Activated naive CD4-positive, alpha-beta T cell treated with anti-CD3 and anti-CD28 coated beads for 36 hours (primary cell): Measurements from ENCODE around the gene FERMT2. TPM values are rescaled to one million over a fixed set of nuclear protein-coding genes. Genes with fewer than 3 reads are reported as not detected.

ENCODE experiments used
- CTCF ChIA-PET: fragments of 350-600 bp; sonication (Branson Sonifier 250); formaldehyde crosslinking; loops from one replicate; lab custom pipeline; 2021; ENCODE audit warnings: antibody characterized with exemption; lab: Charles Lee
- DNase-seq: peaks from one replicate; pipeline ENCODE4 v3.0.0-alpha.2; 2020
- H3K27ac Mint-ChIP-seq: one replicate; pipeline ENCODE4 v1.8.0; 2021; ENCODE audit warnings: mild to moderate bottlenecking, mixed read lengths
- H3K27me3 Mint-ChIP-seq: one replicate; pipeline ENCODE4 v1.8.0; 2021; ENCODE audit warnings: low read depth, mixed read lengths
- H3K36me3 Mint-ChIP-seq: one replicate; pipeline ENCODE4 v1.8.0; 2021; ENCODE audit warnings: low read depth, mixed read lengths
- H3K4me1 Mint-ChIP-seq: one replicate; pipeline ENCODE4 v1.8.0; 2021; ENCODE audit warnings: low read depth, mixed read lengths
- H3K4me3 Mint-ChIP-seq: one replicate; pipeline ENCODE4 v1.8.0; 2021; ENCODE audit warnings: mild to moderate bottlenecking, moderate library complexity, mixed read lengths
- H3K9me3 Mint-ChIP-seq: one replicate; pipeline ENCODE4 v1.8.0; 2021; ENCODE audit warnings: mixed read lengths
- intact Hi-C: fragments of 100-400 bp; cut with micrococcal nuclease; formaldehyde crosslinking; loops from one replicate; pipeline ENCODE4 v1.15.1; 2023
- total RNA-seq, 2 experiments: library from RNA; stranded (reverse); gene quantifications; one replicate each; pipeline ENCODE4 v1.2.3, GENCODE V29; 2021

FERMT2 gene
- total RNA-seq, 2 experiments from 2014 or later: 2.8 to 3.0 TPM

DNA sequence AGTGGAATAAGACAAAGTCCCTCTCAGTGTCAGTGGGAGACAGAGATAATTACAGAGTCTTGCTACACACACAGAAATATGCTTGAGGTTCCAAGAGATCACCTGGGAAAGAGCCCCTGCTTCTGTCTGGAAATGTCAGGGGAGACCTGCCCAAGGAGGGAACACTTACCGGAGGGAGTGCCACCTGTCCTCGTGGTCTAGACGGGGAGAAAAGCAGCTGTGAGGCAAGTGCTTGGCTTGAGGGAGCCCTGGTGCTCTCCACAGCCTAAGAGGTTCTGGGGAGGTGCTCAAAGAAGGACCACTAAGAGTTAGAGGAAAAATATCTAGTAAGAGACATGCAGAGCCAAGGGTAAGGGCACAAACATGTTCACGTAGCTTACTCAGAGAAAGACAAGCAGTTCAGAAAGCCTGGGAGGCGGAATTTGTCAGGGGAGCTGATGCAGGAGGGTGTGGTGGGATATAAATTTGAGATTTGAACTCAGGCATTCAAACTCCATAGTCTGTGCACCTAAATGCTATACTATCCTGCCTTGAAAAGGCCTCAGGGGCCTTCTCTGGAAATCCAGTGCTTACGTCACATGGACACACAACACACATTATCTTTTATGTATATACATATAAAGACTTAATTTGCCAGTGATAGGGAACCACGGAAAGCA lies 121.2 kb downstream of the FERMT2 start:
- Mint-ChIP-seq H3K4me1 (peaks cover 2% of the 10 kb centered on the region), H3K9me3 (no peaks in the 10 kb centered on the region), H3K27me3 (peaks cover 1% of the 10 kb centered on the region), H3K36me3 (no peaks in the 10 kb centered on the region), H3K27ac (no peak overlapping the region), H3K4me3 (no peak overlapping the region)
- CTCF ChIA-PET: interaction anchor here (0.6 to 1.0 kb wide), 2 partner anchors 130 to 134 kb away, joined by 3 to 4 read pairs; no protein-coding TSS in a partner anchor
- intact Hi-C loops: loop anchor here (5.0 kb wide), 1 partner anchor 498 kb away; no protein-coding TSS in a partner anchor
- no peak for DNase-seq

DNA sequence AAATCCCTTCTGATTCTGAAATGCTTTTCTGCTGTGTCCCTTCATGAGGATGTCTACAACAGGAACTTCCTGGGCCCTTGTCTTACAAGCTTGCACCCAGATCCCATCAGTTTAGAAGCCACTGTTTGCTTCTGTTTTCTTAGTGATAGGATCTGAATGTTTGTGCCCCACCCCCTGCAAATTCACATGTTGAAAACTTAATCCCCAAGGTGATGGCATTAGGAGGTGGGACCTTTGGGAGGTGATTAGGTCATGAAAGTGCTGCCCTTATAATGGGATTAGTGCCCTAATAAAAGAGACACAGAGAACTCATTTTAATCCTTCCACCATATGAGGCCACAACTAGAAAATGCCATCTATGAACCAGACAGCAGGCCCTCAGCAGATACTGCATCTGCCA lies 123.4 kb downstream of the FERMT2 start:
- Mint-ChIP-seq H3K9me3 (no peaks in the 10 kb centered on the region), H3K27ac (no peak overlapping the region), H3K27me3 (peaks cover 1% of the 10 kb centered on the region), H3K4me1 (peaks cover 2% of the 10 kb centered on the region), H3K36me3 (no peaks in the 10 kb centered on the region), H3K4me3 (no peak overlapping the region)
- CTCF ChIA-PET: no interaction called here
- no peak for DNase-seq
- intact Hi-C loops: loop anchor here (5.0 kb wide), 1 partner anchor 500 kb away; no protein-coding TSS in a partner anchor

DNA sequence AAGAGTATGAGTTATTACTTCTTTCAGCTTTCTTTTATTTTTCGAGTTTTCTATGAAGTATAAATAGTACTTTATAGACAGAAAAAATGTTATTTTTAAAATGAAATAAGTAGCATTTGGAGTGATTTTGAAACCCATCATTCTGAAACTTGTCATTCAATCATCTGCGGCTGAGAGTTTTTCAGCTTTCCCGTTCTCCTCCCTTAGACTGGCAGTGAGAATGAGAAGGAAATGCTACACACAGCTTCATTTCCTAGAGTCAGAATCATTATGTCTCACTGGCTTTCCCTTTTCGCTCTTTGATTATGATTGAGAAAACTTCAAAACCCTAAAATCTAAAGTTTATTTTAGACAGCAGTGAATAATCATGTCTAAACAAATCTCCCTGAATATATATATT lies 125.8 kb downstream of the FERMT2 start:
- H3K4me1 Mint-ChIP-seq: peaks cover 2% of the 10 kb centered on the region
- DNase-seq: peak; percentile 41
- intact Hi-C loops: loop anchor here (1.0 to 5.0 kb wide), 3 partner anchors 93 to 502 kb away; no protein-coding TSS in a partner anchor
- H3K27me3 Mint-ChIP-seq: peaks cover 1% of the 10 kb centered on the region
- peak overlapping the region; percentile 30 for H3K27ac Mint-ChIP-seq
- no peaks in the 10 kb centered on the region for H3K36me3 Mint-ChIP-seq
- CTCF ChIA-PET: interaction anchor here (0.6 to 4.4 kb wide), 11 partner anchors 9 to 1090 kb away, joined by 3 to 23 read pairs (median 4); no protein-coding TSS in a partner anchor
- H3K4me3 Mint-ChIP-seq: no peak overlapping the region
- no peaks in the 10 kb centered on the region for H3K9me3 Mint-ChIP-seq

DNA sequence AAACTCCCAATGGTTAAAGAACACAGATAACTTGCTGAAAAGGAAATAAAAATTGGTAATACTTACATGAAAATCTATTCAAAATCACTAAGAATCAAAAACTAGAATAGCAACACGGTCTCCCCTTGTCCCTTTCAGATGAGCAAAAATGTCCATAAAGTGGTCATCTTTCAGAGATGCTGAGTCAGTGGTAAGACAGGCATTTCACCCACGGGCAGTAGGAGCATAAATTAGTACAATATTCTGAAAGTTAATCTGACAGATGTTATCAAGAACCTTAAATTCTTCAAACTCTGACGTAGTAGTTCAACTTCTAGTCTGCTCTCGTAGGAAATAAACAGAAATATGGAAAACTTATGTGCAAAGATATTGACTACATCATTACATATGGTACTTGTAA lies 126.4 kb downstream of the FERMT2 start:
- Mint-ChIP-seq H3K36me3 (no peaks in the 10 kb centered on the region), H3K27me3 (peaks cover 1% of the 10 kb centered on the region), H3K4me1 (peaks cover 2% of the 10 kb centered on the region), H3K9me3 (no peaks in the 10 kb centered on the region), H3K4me3 (no peak overlapping the region), H3K27ac (no peak overlapping the region)
- DNase-seq: no peak
- intact Hi-C loops: no loop called here
- CTCF ChIA-PET: interaction anchor here (0.6 to 4.4 kb wide), 8 partner anchors 8 to 501 kb away, joined by 3 to 23 read pairs (median 4); no protein-coding TSS in a partner anchor

DNA sequence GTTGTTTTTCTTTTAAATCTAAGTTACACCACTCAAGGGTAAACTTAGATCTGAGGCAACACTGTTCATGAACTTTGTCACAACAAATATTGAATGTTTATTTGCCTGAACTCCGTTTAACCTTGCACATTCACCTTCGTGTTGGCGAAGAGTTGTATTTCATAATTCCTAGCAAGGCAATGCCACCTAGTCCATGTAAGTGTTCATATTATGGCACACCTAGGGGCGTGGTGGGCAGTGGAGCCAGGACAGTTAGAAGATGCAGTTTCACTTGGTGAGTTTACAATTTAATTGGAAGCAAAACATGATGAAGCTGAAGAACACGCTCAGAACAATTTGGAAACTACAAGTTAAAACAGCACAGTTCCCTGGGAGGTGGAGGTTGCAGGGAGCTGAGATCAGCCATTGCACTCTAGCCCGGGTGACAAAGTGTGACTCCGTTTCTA lies 129.0 kb downstream of the FERMT2 start:
- Mint-ChIP-seq H3K9me3 (no peaks in the 10 kb centered on the region), H3K27me3 (peaks cover 1% of the 10 kb centered on the region), H3K4me1 (peaks cover 2% of the 10 kb centered on the region), H3K36me3 (no peaks in the 10 kb centered on the region), H3K4me3 (no peak overlapping the region), H3K27ac (no peak overlapping the region)
- intact Hi-C loops: no loop called here
- no peak for DNase-seq
- CTCF ChIA-PET: interaction anchor here (1.5 to 4.4 kb wide), 3 partner anchors 138 to 484 kb away, joined by 3 to 23 read pairs (median 4); no protein-coding TSS in a partner anchor

DNA sequence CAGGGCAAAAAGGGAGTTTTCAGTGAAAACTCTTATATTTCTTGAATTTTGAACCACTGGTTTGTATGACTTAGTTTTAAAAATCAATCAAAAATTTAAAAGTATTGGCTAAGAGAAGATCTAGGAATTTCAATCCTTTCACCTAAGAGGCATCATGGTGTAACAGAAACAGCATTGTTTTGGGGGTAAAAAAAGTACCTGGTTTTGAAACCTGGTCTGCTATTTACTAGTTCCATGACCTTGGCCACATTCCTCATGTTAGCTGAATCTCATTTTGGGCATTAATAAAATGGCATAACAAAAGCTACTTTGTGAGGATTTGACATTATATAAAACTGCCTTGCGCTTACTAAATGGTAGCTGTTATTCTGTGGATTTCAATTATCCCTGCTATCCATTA lies 142.7 kb downstream of the FERMT2 start:
- no peak for DNase-seq
- Mint-ChIP-seq H3K36me3 (no peaks in the 10 kb centered on the region), H3K27me3 (no peaks in the 10 kb centered on the region), H3K4me3 (no peak overlapping the region), H3K9me3 (no peaks in the 10 kb centered on the region), H3K4me1 (no peaks in the 10 kb centered on the region), H3K27ac (no peak overlapping the region)
- CTCF ChIA-PET: interaction anchor here (0.7 to 1.0 kb wide), 2 partner anchors 10 to 15 kb away, joined by 3 read pairs; no protein-coding TSS in a partner anchor
- intact Hi-C loops: no loop called here

Other genes with a start within 250 kb of the FERMT2 start
- 100 to 1,000 TPM; 103 to 114 TPM for gene PSMC6, start 243.8 kb downstream of the FERMT2 start, total RNA-seq
- 10 to 100 TPM; 13.3 to 14.1 TPM for gene STYX, start 220.9 kb downstream of the FERMT2 start, total RNA-seq
- 10 to 100 TPM; 26.1 to 26.9 TPM for gene GNPNAT1, start 159.4 kb downstream of the FERMT2 start, total RNA-seq
- 10 to 100 TPM; 20.1 to 20.4 TPM for gene DDHD1, start 202.3 kb upstream of the FERMT2 start, total RNA-seq